Measurements from ENCODE around the gene ATMIN. TPM values are rescaled to one million over a fixed set of nuclear protein-coding genes. Genes with fewer than 3 reads are reported as not detected.

Gene ATMIN
- total RNA-seq (2014; rRNA removed; shearing (Covaris generic)) (58.8 and 60.5 TPM in 2 replicates), polyA plus RNA-seq (2016; fragmentation: Nextera tagmentation; extraction: Ambion mirVana) (20.6 and 22.0 TPM in 2 replicates)
- long read RNA-seq, full-length matches to known transcripts: 2 of 9 reads
- long read RNA-seq, partial matches to known transcripts: 1 of 9 reads
- long read RNA-seq, other reads (novel, unspliced or antisense): 6 of 9 reads

DNA sequence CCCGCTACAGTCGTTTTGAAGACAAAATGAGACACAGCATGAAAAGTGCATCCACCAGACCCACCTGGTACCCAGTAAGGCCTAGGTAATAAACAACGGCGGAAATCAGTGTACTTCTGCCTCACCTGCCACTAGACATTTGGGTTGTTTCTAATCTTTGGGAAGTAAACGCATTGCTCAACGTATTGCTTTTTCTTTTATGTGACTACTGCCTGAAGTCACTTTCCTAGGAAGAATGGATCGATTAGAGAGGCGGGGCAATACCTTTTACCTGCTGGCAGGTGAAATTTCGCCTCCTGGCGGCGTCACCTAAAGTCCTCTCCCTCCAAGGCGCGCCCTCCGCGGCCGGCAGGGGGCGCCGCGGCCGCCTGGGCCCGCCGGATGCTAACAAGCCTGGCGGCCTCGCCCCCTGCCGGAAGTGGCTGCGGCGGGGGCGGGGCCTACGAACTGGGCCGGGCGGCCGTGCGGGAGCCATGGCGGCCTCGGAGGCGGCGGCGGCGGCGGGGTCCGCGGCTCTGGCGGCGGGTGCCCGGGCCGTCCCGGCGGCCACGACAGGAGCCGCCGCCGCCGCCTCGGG, at the start of gene ATMIN:
ATMIN (plus strand) TSS at position 445 of the 577 bp plus-strand sequence; CDS start at position 474, 29 bp downstream.
- Histone ChIP-seq H2AFZ (peak within 1 kb of the TSS; percentile 29; the same call in 1 of the 2 replicates), H3K27ac (ENCODE audit: low read depth) (0 out of 2 replicates have a peak within 1 kb of the TSS, but pooled peaks have one; percentile 45), H3K4me1 (ENCODE audit: insufficient read depth) (peaks cover 9% of the 10 kb centered on the region), H3K4me2 (peak within 1 kb of the TSS; percentile 100), H3K36me3 (ENCODE audit: insufficient read depth) (peaks cover 7% of the 10 kb centered on the region; the same call in 1 of the 2 replicates), H4K20me1 (replicated peaks; ENCODE audit: insufficient read depth) (peaks cover 22% of the 10 kb centered on the region), H3K9me2 (ENCODE audit: insufficient read depth) (0 out of 2 replicates have a peak, but pooled peaks cover 4% of the 10 kb centered on the region), H3K79me2 (replicated peaks; ENCODE audit: insufficient read depth) (peaks cover 43% of the 10 kb centered on the region), H3F3A (replicated peaks; ENCODE audit: low read depth) (no peaks in the 10 kb centered on the region), H3K27me3 (ENCODE audit: insufficient read depth) (no peaks in the 10 kb centered on the region), H3K4me3 (peak within 1 kb of the TSS; percentile 96)
- DNase-seq (ENCODE audit: low spot score) (peak; percentile 94), ATAC-seq (peak; percentile 88)
- Mint-ChIP-seq H3K4me1 (peaks cover 11% of the 10 kb centered on the region), H3K36me3 (ENCODE audit: low read depth) (peaks cover 41% of the 10 kb centered on the region), H3K27ac (peak within 1 kb of the TSS; percentile 91), H3K27me3 (ENCODE audit: insufficient read depth, low read depth, poor library complexity) (peaks cover 6% of the 10 kb centered on the region), H3K4me3 (peak within 1 kb of the TSS; percentile 90), H3K9me3 (peaks cover 12% of the 10 kb centered on the region; the same call in 2 of the 3 replicates)
- TF ChIP-seq REST (IDR thresholded peaks at IDR 0.05; ENCODE audit: unreplicated experiment): no peak
- peak; percentile 42; the same call in 1 of the 2 replicates for TF ChIP-seq CREB1 (CRISPR knock-in tag; IDR thresholded peaks at IDR 0.05; ENCODE audit: low read depth)
- TF ChIP-seq POLR2AphosphoS5 (IDR thresholded peaks at IDR 0.05; ENCODE audit: low read depth): peak; percentile 42; the same call in 1 of the 2 replicates
- TF ChIP-seq, protein P1, sequence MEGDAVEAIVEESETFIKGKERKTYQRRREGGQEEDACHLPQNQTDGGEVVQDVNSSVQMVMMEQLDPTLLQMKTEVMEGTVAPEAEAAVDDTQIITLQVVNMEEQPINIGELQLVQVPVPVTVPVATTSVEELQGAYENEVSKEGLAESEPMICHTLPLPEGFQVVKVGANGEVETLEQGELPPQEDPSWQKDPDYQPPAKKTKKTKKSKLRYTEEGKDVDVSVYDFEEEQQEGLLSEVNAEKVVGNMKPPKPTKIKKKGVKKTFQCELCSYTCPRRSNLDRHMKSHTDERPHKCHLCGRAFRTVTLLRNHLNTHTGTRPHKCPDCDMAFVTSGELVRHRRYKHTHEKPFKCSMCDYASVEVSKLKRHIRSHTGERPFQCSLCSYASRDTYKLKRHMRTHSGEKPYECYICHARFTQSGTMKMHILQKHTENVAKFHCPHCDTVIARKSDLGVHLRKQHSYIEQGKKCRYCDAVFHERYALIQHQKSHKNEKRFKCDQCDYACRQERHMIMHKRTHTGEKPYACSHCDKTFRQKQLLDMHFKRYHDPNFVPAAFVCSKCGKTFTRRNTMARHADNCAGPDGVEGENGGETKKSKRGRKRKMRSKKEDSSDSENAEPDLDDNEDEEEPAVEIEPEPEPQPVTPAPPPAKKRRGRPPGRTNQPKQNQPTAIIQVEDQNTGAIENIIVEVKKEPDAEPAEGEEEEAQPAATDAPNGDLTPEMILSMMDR (conservative IDR thresholded peaks at IDR 0.05; ENCODE audit: low read depth in 2 of 2): peak; percentile 85 to 96

DNA sequence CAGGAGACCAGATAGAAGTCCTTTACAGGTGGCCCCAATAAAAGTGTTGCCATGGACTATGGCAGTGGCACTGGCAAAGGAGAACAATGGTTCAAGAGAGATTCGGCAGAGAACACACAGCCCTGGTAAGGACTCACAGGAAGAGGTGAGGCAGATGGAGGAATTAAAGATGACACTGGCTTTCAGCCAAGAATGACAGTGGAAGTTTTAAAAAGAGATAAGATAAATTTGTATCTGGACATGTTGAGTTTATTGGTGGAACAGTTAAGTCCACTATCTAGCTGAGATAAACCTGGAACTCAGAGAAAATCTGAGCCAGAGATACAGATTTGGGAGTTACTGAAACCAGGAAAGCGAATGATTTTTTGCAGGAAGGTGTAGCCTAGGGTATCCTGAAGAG, 49.1 kb upstream of the ATMIN start:
- Histone ChIP-seq H3K27me3 (ENCODE audit: insufficient read depth) (peaks cover 5% of the 10 kb centered on the region; the same call in 1 of the 2 replicates), H3K79me2 (replicated peaks; ENCODE audit: insufficient read depth) (peaks cover 38% of the 10 kb centered on the region), H3K9me2 (ENCODE audit: insufficient read depth) (no peaks in the 10 kb centered on the region), H3F3A (replicated peaks; ENCODE audit: low read depth) (no peaks in the 10 kb centered on the region), H3K4me3 (no peak overlapping the region), H3K27ac (ENCODE audit: low read depth) (no peak overlapping the region), H3K36me3 (ENCODE audit: insufficient read depth) (no peaks in the 10 kb centered on the region), H2AFZ (no peak overlapping the region), H3K4me2 (peak overlapping the region; percentile 20; the same call in 1 of the 2 replicates), H3K4me1 (ENCODE audit: insufficient read depth) (peaks cover 21% of the 10 kb centered on the region; the same call in 1 of the 2 replicates), H4K20me1 (replicated peaks; ENCODE audit: insufficient read depth) (peaks cover 27% of the 10 kb centered on the region)
- Mint-ChIP-seq H3K4me3 (no peak overlapping the region), H3K27ac (no peak overlapping the region), H3K9me3 (no peaks in the 10 kb centered on the region), H3K27me3 (ENCODE audit: insufficient read depth, low read depth, poor library complexity) (peaks cover 16% of the 10 kb centered on the region), H3K36me3 (ENCODE audit: low read depth) (peaks cover 2% of the 10 kb centered on the region; the same call in 1 of the 3 replicates), H3K4me1 (peaks cover 36% of the 10 kb centered on the region)
- DNase-seq (ENCODE audit: low spot score) (no peak), ATAC-seq (peak; percentile 40)
- TF ChIP-seq EZH2 (IDR thresholded peaks at IDR 0.05; ENCODE audit: low read depth, unreplicated experiment) (no peak), EZH2phosphoT487 (IDR thresholded peaks at IDR 0.05; ENCODE audit: unreplicated experiment) (no peak), REST (IDR thresholded peaks at IDR 0.05; ENCODE audit: unreplicated experiment) (no peak), ZNF114 (CRISPR knock-in tag; IDR thresholded peaks at IDR 0.05) (no peak), NANOG (IDR thresholded peaks at IDR 0.05; ENCODE audit: borderline replicate concordance) (no peak), JUNB (IDR thresholded peaks at IDR 0.05; ENCODE audit: unreplicated experiment) (no peak)
- TF ChIP-seq, protein P1 (conservative IDR thresholded peaks at IDR 0.05; ENCODE audit: low read depth in 2 of 2): no peak
